ENCODE data around the gene MEGF9. TPM values are rescaled to one million over a fixed set of nuclear protein-coding genes. Genes with fewer than 3 reads are reported as not detected.

The MEGF9 gene
- total and polyA plus RNA-seq, 2 of the 13 experiments (the other 11 are each of a cell fraction or from before 2014, with no cell fraction given): 3.1 to 3.3 TPM

DNA sequence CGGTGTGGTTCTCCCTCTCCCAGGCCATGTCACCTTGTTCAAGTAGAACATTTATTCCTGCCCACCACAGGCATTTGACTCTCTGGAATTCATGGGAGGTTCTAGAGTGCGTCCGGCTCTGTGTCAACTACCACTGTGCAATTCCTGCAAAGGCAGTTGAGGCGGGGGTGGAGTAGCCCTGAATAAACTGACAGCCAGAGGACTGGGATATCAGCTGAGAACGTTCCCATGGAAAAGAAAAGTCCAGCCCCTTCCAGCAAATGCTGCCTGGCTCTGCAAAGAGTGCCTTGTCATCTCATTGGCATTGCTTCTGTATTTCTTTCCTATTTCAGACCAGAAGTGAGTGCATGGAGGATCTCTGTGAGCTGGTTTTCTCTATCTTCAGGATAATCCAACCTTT lies 18.9 kb upstream of the MEGF9 start (continued):
- TF ChIP-seq, protein P1, sequence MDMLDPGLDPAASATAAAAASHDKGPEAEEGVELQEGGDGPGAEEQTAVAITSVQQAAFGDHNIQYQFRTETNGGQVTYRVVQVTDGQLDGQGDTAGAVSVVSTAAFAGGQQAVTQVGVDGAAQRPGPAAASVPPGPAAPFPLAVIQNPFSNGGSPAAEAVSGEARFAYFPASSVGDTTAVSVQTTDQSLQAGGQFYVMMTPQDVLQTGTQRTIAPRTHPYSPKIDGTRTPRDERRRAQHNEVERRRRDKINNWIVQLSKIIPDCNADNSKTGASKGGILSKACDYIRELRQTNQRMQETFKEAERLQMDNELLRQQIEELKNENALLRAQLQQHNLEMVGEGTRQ (IDR thresholded peaks at IDR 0.05; ENCODE audit: low read depth, low read length): no peak
- TF ChIP-seq, protein P1 (CRISPR knock-in tag; IDR thresholded peaks at IDR 0.05; ENCODE audit: borderline replicate concordance): no peak
- TF ChIP-seq ZNF75D (CRISPR knock-in tag; IDR thresholded peaks at IDR 0.05; ENCODE audit: borderline replicate concordance): no peak
- TF ChIP-seq, protein P2, sequence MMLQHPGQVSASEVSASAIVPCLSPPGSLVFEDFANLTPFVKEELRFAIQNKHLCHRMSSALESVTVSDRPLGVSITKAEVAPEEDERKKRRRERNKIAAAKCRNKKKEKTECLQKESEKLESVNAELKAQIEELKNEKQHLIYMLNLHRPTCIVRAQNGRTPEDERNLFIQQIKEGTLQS (CRISPR knock-in tag; IDR thresholded peaks at IDR 0.05): 0 out of 2 replicates have a peak, but pooled peaks have one; percentile 9
- no peak for TF ChIP-seq ZNF563 (CRISPR knock-in tag; IDR thresholded peaks at IDR 0.05)
- TF ChIP-seq, protein P3, sequence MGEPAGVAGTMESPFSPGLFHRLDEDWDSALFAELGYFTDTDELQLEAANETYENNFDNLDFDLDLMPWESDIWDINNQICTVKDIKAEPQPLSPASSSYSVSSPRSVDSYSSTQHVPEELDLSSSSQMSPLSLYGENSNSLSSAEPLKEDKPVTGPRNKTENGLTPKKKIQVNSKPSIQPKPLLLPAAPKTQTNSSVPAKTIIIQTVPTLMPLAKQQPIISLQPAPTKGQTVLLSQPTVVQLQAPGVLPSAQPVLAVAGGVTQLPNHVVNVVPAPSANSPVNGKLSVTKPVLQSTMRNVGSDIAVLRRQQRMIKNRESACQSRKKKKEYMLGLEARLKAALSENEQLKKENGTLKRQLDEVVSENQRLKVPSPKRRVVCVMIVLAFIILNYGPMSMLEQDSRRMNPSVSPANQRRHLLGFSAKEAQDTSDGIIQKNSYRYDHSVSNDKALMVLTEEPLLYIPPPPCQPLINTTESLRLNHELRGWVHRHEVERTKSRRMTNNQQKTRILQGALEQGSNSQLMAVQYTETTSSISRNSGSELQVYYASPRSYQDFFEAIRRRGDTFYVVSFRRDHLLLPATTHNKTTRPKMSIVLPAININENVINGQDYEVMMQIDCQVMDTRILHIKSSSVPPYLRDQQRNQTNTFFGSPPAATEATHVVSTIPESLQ (CRISPR knock-in tag; conservative IDR thresholded peaks at IDR 0.05): no peak
- TF ChIP-seq, protein P4, sequence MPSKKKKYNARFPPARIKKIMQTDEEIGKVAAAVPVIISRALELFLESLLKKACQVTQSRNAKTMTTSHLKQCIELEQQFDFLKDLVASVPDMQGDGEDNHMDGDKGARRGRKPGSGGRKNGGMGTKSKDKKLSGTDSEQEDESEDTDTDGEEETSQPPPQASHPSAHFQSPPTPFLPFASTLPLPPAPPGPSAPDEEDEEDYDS (CRISPR knock-in tag; IDR thresholded peaks at IDR 0.05): no peak
- no peak for TF ChIP-seq BHLHE40 (IDR thresholded peaks at IDR 0.05; ENCODE audit: low read length)
- TF ChIP-seq ZNF782 (CRISPR knock-in tag; IDR thresholded peaks at IDR 0.05; ENCODE audit: borderline replicate concordance): no peak
- TF ChIP-seq, protein P5, sequence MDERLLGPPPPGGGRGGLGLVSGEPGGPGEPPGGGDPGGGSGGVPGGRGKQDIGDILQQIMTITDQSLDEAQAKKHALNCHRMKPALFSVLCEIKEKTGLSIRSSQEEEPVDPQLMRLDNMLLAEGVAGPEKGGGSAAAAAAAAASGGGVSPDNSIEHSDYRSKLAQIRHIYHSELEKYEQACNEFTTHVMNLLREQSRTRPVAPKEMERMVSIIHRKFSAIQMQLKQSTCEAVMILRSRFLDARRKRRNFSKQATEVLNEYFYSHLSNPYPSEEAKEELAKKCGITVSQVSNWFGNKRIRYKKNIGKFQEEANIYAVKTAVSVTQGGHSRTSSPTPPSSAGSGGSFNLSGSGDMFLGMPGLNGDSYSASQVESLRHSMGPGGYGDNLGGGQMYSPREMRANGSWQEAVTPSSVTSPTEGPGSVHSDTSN (CRISPR knock-in tag; IDR thresholded peaks at IDR 0.05): peak; percentile 22; the same call in 1 of the 2 replicates
- TF ChIP-seq ZNF589 (CRISPR knock-in tag; conservative IDR thresholded peaks at IDR 0.05): no peak
- no peak for TF ChIP-seq U2AF2 (IDR thresholded peaks at IDR 0.05; ENCODE audit: low read depth, low read length)
- no peak for TF ChIP-seq ZFP36 (IDR thresholded peaks at IDR 0.05; ENCODE audit: borderline replicate concordance, low read depth, low read length, partially characterized antibody)
